ENCODE data around the gene SNX32. TPM values are rescaled to one million over a fixed set of nuclear protein-coding genes. Genes with fewer than 3 reads are reported as not detected.

The SNX32 gene
- polyA plus RNA-seq, 3 donors from 2014 or later, result 0.30 to 1.7 (median 1.6) TPM

GRCh38 chr11:65808744-65809341 lies 24.9 kb upstream of the SNX32 start:
- Mint-ChIP-seq H3K4me1 (no peaks in the 10 kb centered on the region), H3K4me3 (no peak overlapping the region), H3K27ac (no peak overlapping the region)

DNA sequence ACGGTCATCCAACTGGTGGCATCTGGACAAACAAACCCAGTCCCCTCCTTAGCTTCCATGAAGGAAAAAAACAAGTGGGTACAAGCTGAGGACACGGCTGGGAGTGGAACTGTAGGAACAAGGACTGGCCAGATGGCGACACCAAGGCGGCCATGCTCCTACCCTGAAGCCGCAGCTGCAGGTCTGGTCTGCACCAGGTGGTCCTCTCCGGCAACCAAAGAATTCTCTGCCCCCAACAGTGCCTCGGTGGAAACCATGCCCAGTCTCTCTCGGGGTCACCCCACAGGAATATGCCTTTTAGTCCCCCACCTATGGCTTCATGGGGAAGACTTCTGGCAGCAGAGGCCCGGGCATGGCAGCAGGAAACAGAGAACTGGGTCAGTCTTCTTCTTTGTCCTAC lies 24.3 kb upstream of the SNX32 start:
- H3K4me1 Mint-ChIP-seq, result no peaks in the 10 kb centered on the region
- DNase-seq, result no peak
- peaks cover 3 to 12% (median 10%) of the 10 kb centered on the region in 3 donors for H3K27me3 Mint-ChIP-seq (ENCODE audit: low read depth in 3 of 3)
- H3K27ac Mint-ChIP-seq, result no peak overlapping the region
- no peak overlapping the region for H3K4me3 Mint-ChIP-seq
- peaks cover 0 to 3% (median 0%) of the 10 kb centered on the region in 3 donors for H3K36me3 Mint-ChIP-seq
- no peaks in the 10 kb centered on the region for H3K9me3 Mint-ChIP-seq

More at GRCh38 chr11:65808744-65809341, 24.9 kb upstream of the SNX32 start:
- Mint-ChIP-seq H3K36me3 (peaks cover 0 to 2% (median 0%) of the 10 kb centered on the region in 3 donors), H3K27me3 (ENCODE audit: low read depth in 3 of 3) (peaks cover 2 to 12% (median 10%) of the 10 kb centered on the region in 3 donors), H3K9me3 (no peaks in the 10 kb centered on the region)
- no peak for DNase-seq

- Mint-ChIP-seq H3K27me3 (ENCODE audit: low read depth in 3 of 3) (peaks cover 3 to 12% (median 8%) of the 10 kb centered on the region in 3 donors), H3K9me3 (no peaks in the 10 kb centered on the region), H3K4me1 (no peaks in the 10 kb centered on the region), H3K36me3 (peaks cover 0 to 3% (median 0%) of the 10 kb centered on the region in 3 donors), H3K4me3 (no peak overlapping the region), H3K27ac (peak overlapping the region in 1 of 6 donors; percentile 44)
- DNase-seq, result peak in 1 of 3 donors; percentile 20
Measured at GRCh38 chr11:65810046-65810868, 23.5 kb upstream of the SNX32 start.

DNA sequence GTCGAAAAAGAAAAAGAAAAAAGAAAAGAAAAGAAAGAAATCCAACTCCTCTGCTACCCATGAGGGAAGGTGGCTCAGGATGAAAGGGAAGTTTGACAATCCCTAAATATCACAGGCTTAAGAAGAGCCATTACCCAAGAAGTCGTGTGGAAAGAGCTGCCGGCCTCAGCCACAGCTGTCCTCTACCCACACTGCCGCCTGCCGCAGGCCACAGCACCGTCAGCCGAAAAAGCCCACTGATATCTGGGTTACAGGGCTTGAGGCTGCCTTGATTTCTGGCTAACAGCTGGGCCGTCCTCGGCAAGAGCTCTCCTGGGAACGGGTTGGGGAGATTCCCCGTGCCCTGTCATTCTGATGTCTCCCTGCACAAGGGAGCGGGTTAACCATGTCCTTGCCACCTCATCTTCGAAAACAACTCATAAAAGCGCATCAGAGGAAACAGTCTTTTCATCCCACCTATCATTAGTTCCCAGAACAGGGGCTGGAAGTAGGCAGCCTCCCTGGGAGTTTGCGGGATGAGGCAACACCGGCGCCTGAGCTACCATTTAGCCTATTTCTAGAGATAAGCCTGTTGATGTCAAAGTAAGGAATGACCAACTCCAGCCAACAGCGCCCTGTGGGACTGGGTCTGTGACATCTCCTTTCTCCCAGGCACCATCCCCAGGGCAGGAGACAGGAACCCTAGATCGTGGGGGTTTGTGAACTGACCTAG lies 21.8 kb upstream of the SNX32 start:
- Mint-ChIP-seq H3K36me3 (peaks cover 3 to 4% (median 4%) of the 10 kb centered on the region in 3 donors), H3K9me3 (no peaks in the 10 kb centered on the region), H3K27me3 (ENCODE audit: low read depth in 3 of 3) (peaks cover 3 to 11% (median 8%) of the 10 kb centered on the region in 3 donors), H3K4me1 (peaks cover 0 to 5% of the 10 kb centered on the region in 2 donors), H3K4me3 (no peak overlapping the region), H3K27ac (no peak overlapping the region)
- no peak for DNase-seq

DNA sequence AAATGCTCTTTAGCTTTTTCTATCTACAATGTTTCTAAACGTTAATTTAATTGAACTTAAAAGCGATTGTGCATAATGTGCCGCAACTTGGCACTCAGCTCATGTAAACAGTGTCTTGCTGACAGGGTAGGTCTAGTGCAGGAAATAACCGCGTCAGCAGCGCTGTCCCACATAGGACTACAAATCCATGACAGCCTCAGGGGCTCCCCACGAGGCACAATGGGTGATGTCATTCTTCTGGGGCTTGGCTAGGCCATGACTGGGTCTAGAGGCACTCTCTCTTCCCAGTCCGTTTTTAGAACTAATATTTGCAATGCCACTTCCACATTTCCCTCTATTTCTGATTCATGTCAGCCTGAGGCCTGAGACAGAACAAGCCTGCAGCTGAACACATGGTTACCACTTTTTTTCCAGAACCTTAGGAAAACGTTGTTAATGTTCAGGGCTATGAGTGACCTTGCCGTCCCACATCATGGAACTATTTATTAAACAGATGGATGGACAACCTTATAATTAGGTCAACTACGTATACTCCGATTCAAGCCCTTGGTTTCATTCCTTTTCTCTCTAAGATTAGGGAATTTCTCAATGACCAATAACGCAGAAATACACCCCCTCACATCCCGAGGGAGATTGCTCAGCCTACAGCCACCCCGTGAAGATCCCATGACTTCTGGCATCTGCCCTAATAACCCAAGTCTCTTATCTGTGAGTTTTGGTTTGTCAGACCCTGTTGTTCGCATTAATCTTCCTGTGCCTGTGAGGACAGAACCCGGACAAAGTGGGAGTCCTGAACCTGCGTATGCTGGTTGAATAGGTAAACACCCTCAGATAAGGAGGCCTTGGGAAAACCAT lies 19.4 kb upstream of the SNX32 start:
- peaks cover 3 to 4% (median 4%) of the 10 kb centered on the region in 3 donors for H3K36me3 Mint-ChIP-seq
- H3K9me3 Mint-ChIP-seq, result no peaks in the 10 kb centered on the region
- H3K4me3 Mint-ChIP-seq, result no peak overlapping the region

GRCh38 chr11:65814986-65815565 lies 18.7 kb upstream of the SNX32 start:
- DNase-seq, result no peak
- peaks cover 3 to 8% (median 5%) of the 10 kb centered on the region in 3 donors for H3K27me3 Mint-ChIP-seq (ENCODE audit: low read depth in 3 of 3)
- peaks cover 3 to 14% of the 10 kb centered on the region in 2 donors for H3K4me1 Mint-ChIP-seq
- H3K27ac Mint-ChIP-seq, result peak overlapping the region in 1 of 6 donors; percentile 71
- H3K36me3 Mint-ChIP-seq, result peaks cover 3 to 4% (median 4%) of the 10 kb centered on the region in 3 donors
- no peaks in the 10 kb centered on the region for H3K9me3 Mint-ChIP-seq
- H3K4me3 Mint-ChIP-seq, result no peak overlapping the region

More for the DNA sequence above, 19.4 kb upstream of the SNX32 start:
- H3K27ac Mint-ChIP-seq, result no peak overlapping the region
- peaks cover 3 to 14% of the 10 kb centered on the region in 2 donors for H3K4me1 Mint-ChIP-seq
- H3K27me3 Mint-ChIP-seq (ENCODE audit: low read depth in 3 of 3), result peaks cover 3 to 8% (median 5%) of the 10 kb centered on the region in 3 donors
- no peak for DNase-seq

- no peak for DNase-seq
- Mint-ChIP-seq H3K4me3 (peak overlapping the region; percentile 18 to 90 (median 84)), H3K9me3 (no peaks in the 10 kb centered on the region), H3K27me3 (ENCODE audit: low read depth in 3 of 3) (peaks cover 0 to 4% (median 3%) of the 10 kb centered on the region in 3 donors), H3K36me3 (peaks cover 3 to 4% (median 4%) of the 10 kb centered on the region in 3 donors), H3K4me1 (peaks cover 3 to 14% of the 10 kb centered on the region in 2 donors), H3K27ac (peak overlapping the region in 1 of 6 donors; percentile 6)
Measured at GRCh38 chr11:65816696-65817095, 17.1 kb upstream of the SNX32 start.

DNA sequence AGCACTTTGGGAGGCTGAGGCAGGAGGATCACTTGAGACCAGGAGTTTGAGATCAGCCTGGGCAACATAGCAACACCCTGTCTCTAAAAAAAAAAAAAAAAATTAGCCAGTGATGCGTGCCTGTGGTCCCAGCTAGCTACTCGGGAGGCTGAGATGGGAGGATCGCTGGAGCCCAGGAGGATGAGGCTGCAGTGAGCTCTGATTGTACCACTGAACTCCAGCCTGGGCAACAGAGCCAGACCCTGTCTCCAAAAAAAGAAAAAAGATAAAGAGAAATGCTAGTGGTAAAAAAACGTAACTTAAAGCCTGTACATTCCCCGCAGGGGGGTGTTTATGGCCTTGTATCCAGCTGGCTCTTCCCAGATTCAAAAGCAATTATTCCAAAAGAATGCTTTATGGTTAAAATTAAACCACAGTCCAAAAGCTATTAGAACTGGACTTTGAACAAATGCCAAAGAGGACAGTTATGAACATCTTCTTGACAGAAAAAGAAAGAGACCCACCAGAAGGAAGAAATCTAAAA lies 16.4 kb upstream of the SNX32 start:
- Mint-ChIP-seq H3K4me1 (peaks cover 3 to 14% of the 10 kb centered on the region in 2 donors), H3K36me3 (peaks cover 3 to 4% (median 4%) of the 10 kb centered on the region in 3 donors), H3K27ac (peak overlapping the region in 5 of 6 donors; percentile 27 to 87 (median 77)), H3K27me3 (ENCODE audit: low read depth in 3 of 3) (peaks cover 0 to 5% (median 3%) of the 10 kb centered on the region in 3 donors), H3K9me3 (no peaks in the 10 kb centered on the region), H3K4me3 (peak overlapping the region; percentile 82 to 90 (median 85))
- no peak for DNase-seq

- H3K27ac Mint-ChIP-seq, result peak overlapping the region; percentile 27 to 87 (median 72)
Measured at GRCh38 chr11:65817835-65818680, 15.7 kb upstream of the SNX32 start.

GRCh38 chr11:65821107-65821506 lies 12.7 kb upstream of the SNX32 start:
- H3K27ac Mint-ChIP-seq, result no peak overlapping the region
- no peaks in the 10 kb centered on the region for H3K9me3 Mint-ChIP-seq
- H3K36me3 Mint-ChIP-seq, result peaks cover 0 to 4% (median 4%) of the 10 kb centered on the region in 3 donors
- peaks cover 3 to 14% of the 10 kb centered on the region in 2 donors for H3K4me1 Mint-ChIP-seq
- peaks cover 0 to 8% (median 0%) of the 10 kb centered on the region in 3 donors for H3K27me3 Mint-ChIP-seq (ENCODE audit: low read depth in 3 of 3)
- H3K4me3 Mint-ChIP-seq, result no peak overlapping the region
- DNase-seq, result no peak

More at GRCh38 chr11:65817835-65818680, 15.7 kb upstream of the SNX32 start:
- peaks cover 0 to 5% (median 3%) of the 10 kb centered on the region in 3 donors for H3K27me3 Mint-ChIP-seq (ENCODE audit: low read depth in 3 of 3)
- H3K4me1 Mint-ChIP-seq, result peaks cover 3 to 14% of the 10 kb centered on the region in 2 donors
- H3K4me3 Mint-ChIP-seq, result peak overlapping the region; percentile 82 to 90 (median 85)
- H3K9me3 Mint-ChIP-seq, result no peaks in the 10 kb centered on the region
- H3K36me3 Mint-ChIP-seq, result peaks cover 3 to 4% (median 4%) of the 10 kb centered on the region in 3 donors
- DNase-seq, result peak; percentile 92

DNA sequence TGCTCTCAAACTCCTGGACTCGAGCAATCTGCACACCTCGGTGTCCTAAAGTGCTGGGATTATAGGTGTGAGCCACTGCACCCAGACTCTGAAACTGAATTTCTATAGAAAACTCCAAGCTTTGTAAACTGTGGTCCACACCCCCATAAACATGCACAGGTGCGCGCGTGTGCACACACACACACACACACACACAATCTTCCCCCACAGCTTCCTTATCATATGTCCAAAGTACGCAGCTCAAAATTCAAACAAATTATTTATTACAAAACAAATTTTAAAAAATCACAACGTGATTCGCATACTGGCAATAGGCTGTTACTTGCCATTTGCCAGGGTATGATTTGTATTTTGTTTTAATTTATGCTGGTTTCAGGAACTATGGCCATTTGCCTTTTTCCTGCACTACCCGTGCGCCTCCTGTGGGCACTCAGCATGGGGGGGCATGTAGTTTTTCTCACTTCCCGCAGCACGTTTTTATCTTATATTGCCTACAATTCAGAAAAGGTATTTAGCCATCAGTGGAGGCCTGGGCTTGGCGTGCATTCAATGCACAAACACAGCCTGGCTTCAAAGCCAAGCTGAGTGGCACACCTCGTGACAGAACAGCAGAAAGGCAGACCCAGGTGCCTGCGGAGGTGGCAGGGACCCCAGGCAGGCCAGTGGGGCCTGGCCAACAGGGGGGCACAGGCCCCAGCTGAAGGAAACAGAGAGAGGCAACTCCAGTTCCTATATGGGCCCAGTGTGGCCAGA lies 10.8 kb upstream of the SNX32 start:
- no peaks in the 10 kb centered on the region for H3K9me3 Mint-ChIP-seq
- no peak overlapping the region for H3K27ac Mint-ChIP-seq
- no peaks in the 10 kb centered on the region for H3K4me1 Mint-ChIP-seq
- H3K36me3 Mint-ChIP-seq, result no peaks in the 10 kb centered on the region
- peaks cover 0 to 8% (median 2%) of the 10 kb centered on the region in 3 donors for H3K27me3 Mint-ChIP-seq (ENCODE audit: low read depth in 3 of 3)
- DNase-seq, result no peak
- no peak overlapping the region for H3K4me3 Mint-ChIP-seq
